Hematopoietic multipotent progenitor cell treated with erythropoietin and hydrocortisone succinate and interleukin-3 and kit ligand, for 6 days (in vitro differentiated cells): Measurements from ENCODE around the gene SSX2IP.
A peak's percentile ranks its signal among the peaks of the same experiment; 100 is the strongest.

Source experiments
- DNase-seq: peaks from one replicate; pipeline ENCODE4 v3.0.0-alpha.2; 2015

SSX2IP gene

DNA sequence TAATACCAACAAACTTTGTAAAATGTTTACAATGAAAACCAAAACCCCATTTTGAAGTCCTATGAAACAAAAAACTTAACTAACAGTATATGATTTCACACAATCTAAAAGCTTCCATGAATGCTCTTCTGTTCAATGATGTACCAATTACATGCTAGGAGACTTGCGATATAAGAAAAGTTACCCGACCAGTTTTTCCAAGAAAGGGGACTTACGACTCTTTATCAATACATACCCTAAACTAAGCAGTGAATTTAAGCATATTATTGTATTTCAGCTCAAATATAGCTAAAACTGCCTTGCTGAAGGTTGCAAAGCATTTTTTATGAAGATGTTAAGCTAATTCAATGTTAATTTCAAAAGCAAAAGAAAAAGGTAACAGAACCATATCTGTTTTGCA, 15.6 kb downstream of the SSX2IP start:
- DNase-seq: no peak

DNA sequence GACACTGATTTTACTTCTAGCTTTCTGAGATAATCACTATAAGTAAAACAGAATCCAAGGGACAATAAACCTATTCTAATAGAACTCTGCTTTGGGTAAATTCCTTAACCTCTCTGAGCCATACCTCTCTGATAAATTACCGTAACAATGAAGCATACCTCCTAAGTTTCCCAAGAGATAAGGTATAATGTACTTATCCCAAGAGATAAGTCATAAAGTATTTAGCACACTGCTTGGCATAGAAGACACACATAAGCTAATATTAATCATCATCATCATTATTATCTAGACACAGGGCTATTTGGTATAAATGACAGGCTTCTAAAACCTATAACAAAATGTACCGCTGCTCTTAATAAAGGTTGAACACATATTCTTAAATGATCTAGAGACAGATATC, 16.2 kb downstream of the SSX2IP start:
- no peak for DNase-seq

DNA sequence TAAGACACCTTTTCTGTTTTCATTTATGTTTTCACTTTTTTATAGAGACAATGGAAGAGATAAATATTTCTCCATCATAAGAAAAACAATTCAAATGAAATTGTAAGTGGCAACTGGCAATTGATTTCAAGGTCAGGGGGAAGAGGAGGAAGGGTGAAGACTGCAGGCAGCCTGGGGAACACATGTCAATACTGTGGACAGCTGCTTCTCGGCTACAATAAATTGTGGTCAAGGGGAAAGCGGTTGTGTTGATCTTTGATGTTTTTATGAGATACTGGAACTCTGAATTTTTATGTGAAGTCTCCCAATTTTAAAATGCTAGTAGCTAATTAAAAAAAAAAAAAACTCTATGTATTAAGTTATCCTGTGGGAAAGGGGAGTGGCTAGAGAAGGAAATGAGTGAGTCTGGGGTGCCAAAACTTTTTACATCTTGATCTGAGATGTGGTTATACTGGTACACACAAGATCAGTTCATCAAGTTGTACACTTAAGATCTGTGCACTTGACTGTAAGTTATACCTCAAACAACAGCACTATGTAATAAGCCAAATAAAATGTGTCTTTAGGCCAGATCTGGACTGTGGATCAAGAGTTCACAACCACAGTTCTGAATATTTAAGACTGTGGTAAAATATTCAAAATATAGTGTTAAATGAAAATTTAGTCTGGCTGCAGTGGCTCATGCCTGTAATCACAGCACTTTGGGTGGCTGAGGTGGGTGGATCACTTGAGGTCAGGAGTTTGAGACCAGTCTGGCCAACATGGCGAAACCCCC, 18.0 kb downstream of the SSX2IP start:
- peak; percentile 27 for DNase-seq

DNA sequence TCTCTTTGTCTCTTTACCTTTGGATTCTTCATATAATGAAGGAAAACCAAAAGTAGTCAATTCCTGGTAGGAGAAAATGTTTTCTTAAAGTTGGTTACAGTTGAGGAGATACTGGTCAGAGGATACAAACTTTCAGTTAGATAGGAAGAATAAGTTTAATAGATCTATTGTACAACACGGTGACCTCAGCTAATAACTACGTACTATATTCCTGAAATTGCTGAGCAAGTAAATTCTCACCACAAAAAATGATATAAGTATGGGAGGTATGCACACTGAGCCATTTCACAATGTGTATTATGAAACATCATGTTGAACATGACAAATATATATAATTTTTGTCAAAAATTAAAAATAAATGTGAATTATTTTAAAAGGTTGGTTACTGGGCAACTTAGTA, 20.4 kb downstream of the SSX2IP start:
- no peak for DNase-seq

DNA sequence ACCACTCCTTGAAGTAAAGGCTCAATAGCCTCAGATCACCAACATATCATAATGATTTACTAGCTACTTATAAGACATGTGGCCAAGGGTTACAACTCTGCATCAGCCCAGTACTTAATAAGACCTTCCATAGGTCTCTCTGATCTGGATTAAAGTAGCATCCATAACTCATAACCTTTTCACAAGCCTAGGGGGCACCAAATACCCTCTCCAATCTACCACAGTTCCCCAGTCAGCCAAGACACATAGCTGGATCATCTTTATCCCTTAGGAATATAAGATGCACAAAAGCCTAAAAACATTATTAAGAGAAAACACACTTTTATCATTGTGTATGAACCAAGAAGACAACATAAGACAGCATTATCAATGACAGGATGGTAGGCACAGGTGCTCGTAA, 22.1 kb downstream of the SSX2IP start:
- DNase-seq: peak; percentile 62

DNA sequence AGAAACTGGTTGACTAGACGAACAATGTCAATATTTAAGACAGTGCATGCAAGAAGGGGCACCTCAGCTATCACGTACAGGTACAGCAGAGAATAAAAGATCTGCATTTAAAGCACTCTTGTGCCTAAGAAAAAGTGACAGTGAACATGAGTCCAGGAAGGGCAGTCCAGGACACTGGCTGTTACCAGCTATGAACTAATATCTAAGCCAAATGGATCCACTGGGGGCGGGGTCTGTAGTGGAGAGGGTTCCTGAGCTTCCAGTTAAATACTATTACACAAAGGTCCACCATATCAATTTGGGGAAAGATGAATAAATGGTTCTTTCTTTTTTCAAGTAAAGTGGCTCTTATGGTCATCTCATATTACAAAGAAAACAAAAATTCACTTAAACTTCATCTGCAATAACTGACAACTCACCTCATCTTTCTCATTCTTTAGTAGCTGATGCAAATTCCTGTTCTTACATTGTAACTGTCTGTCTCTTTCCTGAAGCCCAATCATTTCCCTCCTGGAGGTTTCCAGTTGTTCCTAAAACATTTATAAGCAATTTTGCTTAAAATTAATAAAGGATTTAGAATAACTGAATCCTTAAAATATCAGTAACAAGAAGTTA, 24.5 kb downstream of the SSX2IP start:
- no peak for DNase-seq

DNA sequence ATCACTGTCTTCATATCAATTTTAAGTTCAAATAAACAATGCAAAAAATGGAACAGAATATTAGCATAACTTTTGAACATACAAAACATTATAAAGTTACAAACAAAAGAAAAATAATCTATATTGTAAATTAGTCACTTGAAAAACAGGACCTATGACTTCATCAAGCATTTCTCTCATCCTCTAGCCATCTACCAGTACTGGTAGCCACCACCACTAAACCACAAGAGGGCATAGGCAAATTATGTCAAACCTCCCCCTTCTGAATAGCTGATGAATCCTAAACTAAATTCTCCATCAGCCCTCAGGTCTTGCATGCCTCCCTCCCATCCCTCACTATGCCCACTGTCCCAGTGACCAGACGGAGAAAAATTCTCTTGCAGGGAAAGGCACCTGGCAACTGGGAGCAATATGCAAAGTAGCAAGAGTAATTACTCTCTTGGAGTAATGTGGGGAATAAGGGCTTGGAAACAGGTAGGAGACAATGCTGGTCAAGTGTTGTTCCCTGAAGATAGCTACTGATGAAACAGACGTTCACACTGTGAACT, 37.1 kb downstream of the SSX2IP start:
- peak; percentile 34 for DNase-seq

DNA sequence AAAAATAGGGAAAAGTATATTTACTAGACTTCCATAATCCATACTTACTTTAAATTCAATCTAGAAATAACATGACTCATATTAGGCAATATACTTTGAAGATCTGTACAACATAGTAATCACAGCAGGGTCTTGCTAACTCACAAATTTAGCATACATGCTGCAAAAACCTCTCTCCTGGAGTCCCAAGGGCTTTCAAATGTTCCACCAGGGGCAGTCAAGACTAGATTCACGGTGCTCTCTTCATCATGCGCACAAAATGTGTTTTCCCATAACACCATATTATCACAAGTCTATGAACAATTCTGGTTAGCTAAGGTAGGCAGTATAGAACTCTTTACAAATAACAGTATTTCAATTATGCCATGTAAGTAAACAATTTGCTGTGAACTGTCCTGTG, 45.8 kb downstream of the SSX2IP start:
- peak; percentile 18 for DNase-seq

DNA sequence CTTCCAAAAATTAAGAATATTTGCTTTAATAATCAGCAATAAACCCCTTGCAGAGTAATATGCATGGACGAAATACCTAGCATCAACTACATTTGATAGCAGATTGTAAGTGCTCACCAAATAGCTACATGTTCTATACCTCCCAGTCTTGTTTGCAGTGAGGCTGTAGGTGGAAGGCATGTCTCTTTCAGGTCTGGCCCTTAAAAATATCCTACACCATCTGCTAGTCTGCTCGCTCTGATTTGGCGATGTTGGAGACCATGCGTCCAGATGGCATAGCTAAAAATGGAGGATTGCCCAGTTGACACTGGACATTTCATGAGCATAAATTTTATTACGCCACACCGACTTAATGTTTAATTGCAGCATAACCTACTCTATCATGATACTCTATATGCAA, 47.1 kb downstream of the SSX2IP start:
- DNase-seq: no peak

DNA sequence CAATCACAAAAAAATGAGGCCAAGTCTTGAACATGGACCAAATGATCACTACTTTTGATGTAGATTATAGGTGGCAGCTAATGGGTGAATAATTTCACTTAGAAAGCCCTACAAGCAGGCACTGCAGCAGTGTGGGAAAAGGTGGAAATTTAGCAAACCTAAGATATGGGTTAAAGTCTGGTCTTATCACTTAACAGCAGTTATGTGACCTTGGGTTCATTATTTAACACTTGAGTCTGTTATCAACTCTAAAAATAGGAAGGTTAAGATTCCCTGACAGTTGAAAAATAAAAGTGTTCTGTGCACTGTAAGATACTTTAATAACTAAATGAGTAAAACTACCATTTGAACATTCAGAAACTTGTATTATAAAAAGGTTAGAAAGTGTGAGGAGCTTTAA, 47.5 kb downstream of the SSX2IP start:
- peak; percentile 65 for DNase-seq

DNA sequence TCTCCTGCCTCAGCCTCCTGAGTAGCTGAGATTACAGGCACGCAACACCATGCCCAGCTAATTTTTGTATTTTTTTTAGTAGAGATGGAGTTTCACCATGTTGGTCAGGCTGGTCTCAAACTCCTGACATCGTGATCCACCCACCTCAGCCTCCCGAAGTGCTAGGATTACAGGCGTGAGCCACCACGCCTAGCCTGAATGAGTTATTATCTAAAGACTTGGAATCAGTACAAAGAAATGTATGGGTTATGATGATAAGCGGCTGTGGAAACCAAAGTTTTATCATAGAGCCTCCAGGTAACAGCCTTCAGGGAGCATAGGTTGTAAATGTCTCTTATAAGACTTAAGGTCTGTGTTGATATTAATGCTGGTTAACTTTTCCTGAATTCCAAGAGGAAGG, 50.5 kb downstream of the SSX2IP start:
- DNase-seq: peak; percentile 77

DNA sequence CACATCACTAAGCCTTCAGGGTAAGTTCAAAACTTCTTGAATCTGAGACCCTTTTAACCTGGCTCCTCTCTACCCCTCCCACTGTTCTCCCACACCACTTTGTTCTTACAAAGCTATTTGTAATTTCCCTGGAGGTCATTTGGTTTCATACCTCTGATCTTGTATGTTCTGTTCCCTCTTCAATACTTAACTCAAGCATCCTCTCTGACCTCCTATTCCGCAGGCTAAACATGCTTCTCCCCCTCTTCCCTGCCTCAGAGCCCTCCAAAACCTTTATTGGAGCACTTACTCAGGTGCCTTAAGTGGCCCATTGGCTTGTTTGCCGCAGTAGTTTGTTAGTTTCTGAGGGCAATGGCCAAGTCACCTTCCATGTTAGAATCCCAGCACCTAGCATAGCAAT, 54.8 kb downstream of the SSX2IP start:
- DNase-seq: no peak

DNA sequence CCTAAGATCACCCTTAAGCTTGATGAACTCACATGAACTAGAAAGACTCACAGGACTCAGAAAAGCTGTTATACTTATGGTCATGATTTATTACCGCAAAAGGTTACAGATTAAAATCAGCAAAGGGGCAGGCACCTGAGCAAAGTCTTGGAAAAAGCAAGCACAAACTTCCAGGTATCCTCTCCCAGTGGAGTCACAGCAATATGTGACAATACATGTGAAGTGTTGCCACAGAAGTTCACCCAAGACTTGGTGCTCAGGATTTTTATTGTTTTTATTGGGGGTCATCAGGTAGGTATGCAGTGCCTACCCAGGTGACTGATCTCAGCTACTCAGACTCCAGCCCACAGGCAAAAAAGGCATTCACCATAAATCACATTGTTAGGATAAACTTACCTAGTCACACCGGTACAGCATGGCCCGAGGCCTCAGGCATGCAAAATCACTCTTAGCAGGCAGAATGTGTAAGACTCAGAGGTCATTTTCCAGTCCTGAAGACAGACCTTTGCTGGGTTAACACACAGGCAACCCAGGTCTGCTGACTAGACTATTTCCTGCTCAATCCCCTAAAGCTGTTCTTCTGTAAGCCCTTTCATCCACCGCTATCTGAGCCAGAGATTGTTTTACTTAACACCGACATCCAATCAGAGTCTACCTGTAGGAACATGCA, 55.6 kb downstream of the SSX2IP start:
- DNase-seq: no peak

DNA sequence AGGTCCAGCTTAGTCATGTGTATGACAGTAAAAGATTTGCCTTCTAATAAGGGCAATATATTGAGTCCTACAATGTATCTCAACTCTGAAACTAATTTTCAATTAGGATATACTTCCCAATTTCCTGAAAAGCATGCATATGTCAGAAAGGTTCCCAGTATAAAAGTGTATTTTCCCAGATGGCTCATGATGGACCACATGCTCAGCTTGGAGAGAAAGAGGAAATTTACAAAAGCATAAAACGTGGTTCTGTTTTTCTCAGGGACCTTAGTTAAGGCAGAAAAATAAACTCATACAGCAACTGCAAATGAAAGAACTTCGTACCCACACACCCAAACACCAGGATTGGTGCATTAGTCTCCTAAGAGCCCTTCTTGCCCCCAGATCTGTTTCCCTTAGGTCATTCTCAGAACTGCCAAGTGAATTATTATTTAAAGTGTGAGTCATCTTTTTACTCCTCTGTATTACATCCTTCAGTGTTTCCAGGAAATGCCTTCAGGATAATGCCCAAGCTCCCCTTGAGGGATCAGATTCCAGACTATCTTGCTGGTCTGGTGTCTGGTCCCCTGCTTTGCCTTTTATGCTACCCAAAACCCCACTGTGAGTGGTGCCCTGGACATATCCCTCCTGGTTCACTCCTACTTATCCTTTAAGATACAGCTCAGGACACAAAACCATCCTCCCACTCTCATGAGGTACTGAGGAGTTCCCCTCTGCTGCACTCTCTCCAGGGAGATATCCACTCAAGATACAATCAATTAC, 57.4 kb downstream of the SSX2IP start:
- DNase-seq: no peak

DNA sequence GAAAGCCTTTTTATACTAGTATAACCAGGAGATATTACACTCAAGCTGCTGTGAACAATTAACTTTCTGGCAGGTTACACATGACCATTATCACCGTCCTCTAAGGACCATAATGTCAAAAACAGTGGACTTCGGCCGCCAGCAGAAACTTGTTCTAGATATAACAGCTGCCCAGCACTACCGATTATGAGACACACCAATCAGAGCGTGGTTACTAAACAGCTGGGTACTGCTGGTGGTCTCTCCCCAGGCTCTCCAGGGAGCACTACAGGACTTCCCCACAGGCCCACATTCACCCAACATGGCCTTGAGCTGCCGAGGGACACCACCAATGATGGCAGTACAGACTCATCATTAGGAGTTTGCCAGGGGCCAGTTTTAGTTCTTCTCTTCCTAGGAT, 58.1 kb downstream of the SSX2IP start:
- DNase-seq: no peak

DNA sequence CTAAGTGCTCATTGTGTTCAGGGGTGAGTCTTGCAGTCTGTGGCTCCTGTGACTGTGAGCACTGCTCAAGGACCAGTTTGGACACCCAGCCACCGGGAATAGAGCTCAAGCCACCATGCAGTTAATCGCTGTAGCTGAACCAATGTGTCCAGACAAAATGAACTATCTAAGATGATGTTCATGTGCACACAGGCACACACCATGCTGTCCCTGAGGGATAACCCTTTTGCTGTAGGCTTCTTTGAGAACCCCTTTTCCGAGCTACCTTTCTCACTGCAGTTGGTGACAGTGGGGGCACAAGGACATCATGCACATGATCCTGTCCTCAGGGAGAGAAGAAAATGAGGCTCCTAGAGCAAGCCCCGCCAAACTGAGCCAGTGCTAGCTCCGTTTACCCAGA, 65.4 kb downstream of the SSX2IP start:
- DNase-seq: no peak

DNA sequence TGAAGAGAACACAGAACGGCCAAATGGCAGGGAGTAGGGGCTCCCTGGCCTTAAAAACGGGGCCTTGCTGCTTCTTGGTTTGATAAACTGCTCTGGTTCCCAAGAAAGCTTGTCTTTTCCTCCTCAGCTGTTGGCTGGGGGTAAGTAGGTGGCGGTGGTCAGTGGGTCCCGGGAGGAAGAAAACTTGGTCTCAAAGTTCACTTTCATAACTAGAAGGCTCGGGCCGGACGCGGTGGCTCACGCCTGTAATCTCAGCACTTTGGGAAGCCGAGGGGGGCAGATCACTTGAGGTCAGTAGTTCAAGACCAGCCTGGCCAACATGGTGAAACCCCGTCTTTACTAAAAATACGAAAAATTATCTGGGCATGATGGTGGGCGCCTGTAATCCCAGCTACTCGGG, 68.7 kb downstream of the SSX2IP start:
- DNase-seq: no peak

DNA sequence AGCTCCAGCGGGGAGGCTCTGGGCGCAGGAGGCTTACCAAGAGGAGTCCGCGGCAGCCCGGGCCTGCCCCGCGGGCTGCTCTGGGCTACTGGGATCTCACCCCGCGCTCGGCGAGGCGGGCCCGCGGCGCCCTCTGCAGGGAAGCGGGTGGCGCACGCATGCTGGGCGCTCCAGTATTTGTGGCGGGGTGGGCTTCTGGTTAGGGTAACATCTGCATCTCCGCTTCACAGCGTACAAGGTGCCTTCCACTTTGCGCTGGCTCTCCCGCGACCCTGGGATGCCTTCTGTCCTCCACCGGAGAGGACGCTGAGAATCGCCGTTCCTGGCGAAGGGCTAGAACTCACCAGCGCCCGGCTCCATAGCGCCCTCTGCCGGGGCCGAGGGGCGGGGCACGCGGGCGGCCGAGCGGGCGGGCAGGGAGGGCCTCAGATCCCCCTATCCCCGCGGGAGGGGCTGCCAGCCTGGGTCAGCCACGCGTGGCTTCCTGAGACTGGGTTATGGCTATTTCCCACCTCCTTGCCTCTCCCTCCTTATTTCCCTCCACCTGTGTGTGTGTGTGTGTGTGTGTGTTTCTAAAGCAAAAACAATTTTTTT, 69.4 kb downstream of the SSX2IP start:
- DNase-seq: peak; percentile 84

DNA sequence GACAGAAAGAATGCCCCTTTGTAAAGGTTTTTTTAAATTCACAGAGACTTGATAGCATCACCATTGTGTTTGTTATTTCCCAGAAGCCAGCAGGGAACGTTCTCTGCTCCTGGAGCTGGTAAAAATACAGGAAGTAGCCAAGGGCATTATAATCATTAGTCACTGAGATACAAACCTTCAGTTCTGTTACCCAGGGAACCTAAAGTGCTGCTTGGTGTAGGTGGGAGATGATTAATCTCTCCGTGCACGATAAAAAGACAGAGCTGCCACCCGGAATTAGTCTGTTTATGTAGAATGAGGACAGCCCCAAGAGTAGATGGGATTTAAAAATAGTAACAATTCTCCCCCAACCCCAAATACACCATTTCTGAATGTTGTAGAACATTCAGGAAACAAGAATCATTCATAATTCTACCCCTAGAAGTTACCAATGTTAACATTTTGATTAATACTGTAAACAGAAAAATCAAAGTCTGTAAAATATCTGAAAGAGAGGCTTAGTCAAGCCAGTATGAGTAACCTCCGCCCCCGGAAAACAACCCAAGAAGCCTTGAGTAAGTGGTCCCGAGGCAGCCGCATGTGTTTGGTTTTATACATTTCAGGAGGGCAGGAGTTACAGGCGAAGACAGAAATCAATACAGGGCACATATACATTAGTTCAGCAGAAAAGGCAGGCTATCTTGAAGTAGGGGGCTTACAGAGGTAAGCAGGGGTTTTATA, 70.7 kb downstream of the SSX2IP start:
- DNase-seq: peak; percentile 22

DNA sequence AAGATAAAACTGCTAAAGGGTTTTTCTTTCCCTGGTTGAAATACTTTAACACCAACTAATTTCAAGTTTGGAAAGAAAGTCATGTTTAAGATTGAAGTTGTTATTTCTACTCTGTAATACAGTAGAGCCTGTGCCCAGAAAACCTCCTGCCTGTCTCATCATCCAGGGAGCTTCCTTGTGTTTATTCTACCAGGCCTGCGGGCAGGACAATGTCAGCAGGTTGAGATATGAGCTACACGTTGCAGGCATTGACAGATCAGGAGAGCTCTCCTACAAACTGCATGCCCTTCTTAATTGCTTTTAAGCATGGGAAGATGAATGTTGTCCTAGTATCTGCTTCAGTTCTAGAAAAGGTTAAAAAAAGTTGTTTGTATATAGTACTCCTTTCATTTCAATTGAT, 72.9 kb downstream of the SSX2IP start:
- no peak for DNase-seq

DNA sequence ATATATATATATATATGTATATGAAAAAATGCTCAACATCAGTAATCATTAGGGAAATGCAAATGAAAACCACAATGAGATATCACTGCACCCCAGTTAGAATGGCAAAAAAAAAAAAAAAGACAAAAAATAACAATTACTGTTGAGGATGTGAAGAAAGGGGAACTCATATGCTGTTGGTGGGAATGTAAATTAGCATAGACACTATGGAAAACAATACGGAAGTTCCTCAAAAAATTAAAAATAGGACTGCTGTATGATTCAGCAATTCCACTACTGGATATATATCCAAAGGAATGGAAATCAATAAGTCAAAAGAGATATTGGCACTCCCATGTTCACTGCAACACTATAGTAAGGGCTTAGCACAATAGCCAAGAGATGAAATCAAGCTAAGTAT, 74.5 kb downstream of the SSX2IP start:
- DNase-seq: no peak

DNA sequence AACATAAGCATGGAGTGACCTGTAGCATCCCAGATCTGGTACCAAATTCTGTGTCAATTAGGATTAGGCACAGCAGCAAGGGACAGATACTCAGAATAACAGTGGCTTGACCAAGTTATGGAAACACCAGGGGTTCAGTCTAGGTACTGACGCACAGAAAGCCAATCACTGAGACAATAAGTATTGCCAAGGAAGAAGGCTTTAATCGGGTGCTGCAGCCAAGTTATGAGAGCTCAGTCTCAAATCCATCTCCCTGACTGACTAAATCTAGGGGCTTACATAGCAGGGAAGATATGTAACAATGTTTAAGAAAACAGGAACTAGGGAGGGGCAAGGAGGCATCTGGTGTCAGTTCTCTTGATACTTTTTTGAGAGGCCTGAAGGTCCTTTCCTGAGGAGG, 76.4 kb downstream of the SSX2IP start:
- DNase-seq: no peak
